Measurements from ENCODE around the gene MARCHF3.
"Not testable (repeated sequence)": the region's sequence is repeated elsewhere in the genome, so short reads cannot be mapped to it uniquely, and the experiment has no call there.

MARCHF3 gene

DNA sequence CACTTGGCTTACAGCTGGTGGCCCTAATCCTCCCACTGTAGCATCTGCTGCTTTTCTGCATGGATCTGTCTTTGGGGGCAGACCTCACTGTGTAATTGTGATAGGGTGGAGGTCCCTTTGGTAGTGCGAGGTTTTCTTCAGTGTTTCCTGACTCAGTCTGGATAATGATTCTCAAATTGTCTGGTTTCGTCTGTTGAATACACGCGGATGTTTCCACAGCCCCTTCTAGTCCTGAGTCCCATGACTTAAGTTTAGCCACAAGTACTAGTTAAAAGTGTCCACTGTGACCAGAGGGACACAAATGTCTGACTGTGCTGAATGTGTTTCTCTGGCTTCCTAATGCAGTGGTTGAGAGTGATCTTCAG is 182.9 kb downstream of the MARCHF3 start:
- DNase-seq (ENCODE audit: low spot score) = no peak

- DNase-seq (ENCODE audit: low spot score) = no peak
Measured at GRCh38 chr5:126846744-126847455, 183.5 kb downstream of the MARCHF3 start.

DNA sequence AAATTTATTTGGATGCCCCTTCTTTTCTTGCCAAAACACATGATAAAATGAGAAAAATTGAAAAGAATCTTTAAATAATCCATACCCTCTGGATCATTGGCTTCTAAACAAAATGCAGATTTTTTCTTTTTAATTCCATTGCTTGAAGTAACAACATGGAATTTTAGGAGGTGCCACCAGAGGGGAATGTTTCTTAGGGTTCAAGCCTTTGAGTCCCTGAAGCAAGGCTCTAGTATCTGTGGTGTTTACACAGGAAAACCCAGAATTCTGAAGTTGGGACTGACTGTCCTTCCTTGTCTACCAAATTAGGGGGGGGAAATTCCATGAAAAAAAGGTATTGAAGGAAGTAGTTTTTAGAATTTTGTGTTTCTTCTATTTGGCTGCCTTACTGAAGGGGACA is 184.0 kb downstream of the MARCHF3 start:
- DNase-seq (ENCODE audit: low spot score) = no peak

- DNase-seq (ENCODE audit: low spot score) = not testable (repeated sequence)
Measured at GRCh38 chr5:126845470-126846070, 184.8 kb downstream of the MARCHF3 start.

GRCh38 chr5:126843375-126843774 is 187.0 kb downstream of the MARCHF3 start:
- not testable (repeated sequence) for DNase-seq (ENCODE audit: low spot score)

- not testable (repeated sequence) for DNase-seq (ENCODE audit: low spot score)
Measured at GRCh38 chr5:126839407-126839806, 191.0 kb downstream of the MARCHF3 start.

- no peak for DNase-seq (ENCODE audit: low spot score)
Measured at GRCh38 chr5:126837906-126838539, 192.3 kb downstream of the MARCHF3 start.

- DNase-seq (ENCODE audit: low spot score) = no peak
Measured at GRCh38 chr5:126837242-126837641, 193.1 kb downstream of the MARCHF3 start.

DNA sequence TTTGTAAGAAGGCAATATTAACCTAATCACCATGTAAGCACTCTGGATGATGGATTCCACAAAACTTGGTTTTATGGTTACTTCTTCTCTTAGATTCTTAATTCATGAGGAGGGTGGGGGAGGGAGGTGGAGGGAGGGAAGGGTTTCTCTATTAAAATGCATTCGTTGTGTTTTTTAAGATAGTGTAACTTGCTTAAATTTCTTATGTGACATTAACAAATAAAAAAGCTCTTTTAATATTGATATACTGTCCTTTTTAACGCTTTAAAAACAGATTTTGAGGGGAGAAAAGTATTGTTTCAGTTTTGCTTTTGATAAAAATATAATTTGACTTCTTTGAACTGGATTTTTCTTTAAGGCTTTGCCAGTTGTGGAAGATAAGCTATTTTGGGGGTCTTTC is 193.6 kb downstream of the MARCHF3 start:
- DNase-seq (ENCODE audit: low spot score) = no peak

DNA sequence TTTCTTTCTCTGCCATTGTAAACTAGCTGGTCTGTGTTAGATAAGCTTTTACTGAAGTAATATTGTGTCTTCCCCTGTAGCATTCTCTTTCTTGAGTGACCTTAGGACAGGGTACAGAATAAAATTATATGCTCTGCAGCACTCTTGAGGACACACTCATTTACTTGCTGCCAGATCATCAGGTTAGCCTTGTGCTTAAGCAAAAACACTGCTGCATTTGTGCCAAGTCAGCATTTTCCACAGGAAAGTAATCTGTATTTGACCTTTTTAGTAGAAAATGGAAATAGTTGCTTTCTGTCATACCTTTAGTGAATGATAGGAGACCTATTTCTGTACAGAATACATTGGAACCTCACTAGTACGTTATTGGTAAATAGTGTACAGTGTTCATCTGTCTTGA is 199.2 kb downstream of the MARCHF3 start:
- no peak for DNase-seq (ENCODE audit: low spot score)

- DNase-seq (ENCODE audit: low spot score) = no peak
Measured at GRCh38 chr5:126830061-126830460, 200.3 kb downstream of the MARCHF3 start.

- no peak for DNase-seq (ENCODE audit: low spot score)
Measured at GRCh38 chr5:126829098-126829497, 201.3 kb downstream of the MARCHF3 start.

- DNase-seq (ENCODE audit: low spot score) = no peak
Measured at GRCh38 chr5:126826619-126827215, 203.6 kb downstream of the MARCHF3 start.

DNA sequence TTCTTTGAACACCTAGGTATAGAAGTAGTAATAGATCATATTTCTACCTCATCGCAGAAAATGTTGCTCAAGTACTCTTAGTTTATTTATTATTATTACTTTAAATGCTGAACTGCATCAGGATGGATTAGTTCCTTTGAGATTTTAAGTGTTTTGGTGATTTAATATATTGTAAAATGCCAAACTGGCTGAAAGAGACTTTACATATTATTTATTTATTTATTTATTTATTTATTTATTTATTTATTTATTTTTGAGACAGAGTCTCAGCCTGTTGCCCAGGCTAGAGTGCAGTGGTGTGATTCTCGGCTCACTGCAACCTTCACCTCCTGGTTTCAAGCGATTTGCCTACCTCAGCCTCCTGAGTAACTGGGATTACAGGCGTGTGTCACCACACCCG is 211.1 kb downstream of the MARCHF3 start:
- DNase-seq (ENCODE audit: low spot score) = no peak

DNA sequence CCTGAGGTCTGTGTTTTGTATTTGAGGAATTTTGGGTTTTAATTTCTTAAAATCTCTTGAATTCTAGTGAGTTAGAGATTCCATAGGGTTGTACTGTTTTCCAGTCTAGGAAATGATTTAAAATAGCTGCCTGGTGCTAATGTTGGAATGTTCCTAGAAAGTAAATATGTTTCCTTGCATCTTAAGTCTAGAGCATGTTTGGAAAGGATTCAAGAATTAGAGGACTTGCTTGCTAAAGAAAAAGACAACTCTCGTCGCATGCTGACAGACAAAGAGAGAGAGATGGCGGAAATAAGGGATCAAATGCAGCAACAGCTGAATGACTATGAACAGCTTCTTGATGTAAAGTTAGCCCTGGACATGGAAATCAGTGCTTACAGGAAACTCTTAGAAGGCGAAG is 211.6 kb downstream of the MARCHF3 start:
- no peak for DNase-seq (ENCODE audit: low spot score)

All from AG08396 (cell line).